ENCODE data around the gene SF3B1.

SF3B1 gene

DNA sequence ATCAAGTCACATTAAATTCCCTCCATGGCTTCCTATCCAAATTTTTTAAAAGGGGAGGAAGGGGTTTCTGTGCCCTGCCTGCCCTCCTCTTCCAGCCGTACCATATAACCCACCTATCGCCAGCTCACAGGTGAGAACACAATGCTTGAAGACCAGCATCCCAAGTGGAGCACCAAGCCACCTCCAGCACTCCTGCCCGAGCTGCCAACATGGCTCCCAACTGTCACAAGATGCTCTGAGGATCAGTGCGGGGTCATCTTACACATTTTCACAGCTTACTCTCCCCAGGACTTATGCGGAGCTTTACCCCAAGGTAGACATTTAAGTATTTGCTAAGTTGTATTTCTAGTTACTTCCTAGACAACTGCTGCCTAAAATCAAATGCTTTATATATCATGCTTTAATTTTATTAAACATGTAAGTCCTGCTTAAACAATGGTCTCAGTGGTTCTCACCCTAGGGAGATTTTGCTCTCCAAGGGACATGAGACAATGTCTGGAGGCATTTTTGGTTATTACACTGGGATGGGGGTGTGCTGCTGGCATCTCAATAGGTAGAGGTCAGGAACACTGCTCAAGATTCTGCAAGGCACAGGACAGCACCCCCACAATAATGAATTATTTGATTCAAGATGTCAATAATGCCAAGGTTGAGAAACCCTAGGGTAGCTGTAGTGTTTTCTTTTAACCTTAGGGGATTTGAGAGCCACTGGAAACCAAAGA lies 45.8 kb downstream of the SF3B1 start:
- no peak for DNase-seq (ENCODE audit: low spot score)
- Histone ChIP-seq H2BK15ac (ENCODE audit: low read length) (no peak overlapping the region), H2BK12ac (ENCODE audit: low read length) (no peak overlapping the region), H3K9me3 (replicated peaks in 1 of 2; ENCODE audit: control insufficient read depth in 2 of 2, insufficient read depth in 1 of 2, low read depth in 1 of 2, low read length in 2 of 2) (peaks cover 1 to 4% of the 10 kb centered on the region in 2 donors), H3K23ac (ENCODE audit: low read depth, low read length, poor library complexity) (no peak overlapping the region), H2AK5ac (ENCODE audit: low read depth, low read length) (no peak overlapping the region), H3K9ac (ENCODE audit: low read depth, low read length, poor library complexity) (no peak overlapping the region), H3K4me1 (ENCODE audit: control insufficient read depth in 2 of 2, insufficient read depth in 1 of 2, low read depth in 1 of 2, low read length in 2 of 2) (no peaks in the 10 kb centered on the region), H3K79me1 (ENCODE audit: low read depth, low read length) (no peaks in the 10 kb centered on the region), H4K91ac (ENCODE audit: low read depth, low read length, poor library complexity) (no peak overlapping the region), H3K14ac (ENCODE audit: low read length) (no peak overlapping the region), H3K36me3 (replicated peaks in 1 of 2; ENCODE audit: control insufficient read depth in 2 of 2, insufficient read depth in 2 of 2, low read length in 2 of 2) (peaks cover 4 to 37% of the 10 kb centered on the region in 2 donors), H2BK5ac (ENCODE audit: low read length) (no peak overlapping the region), H2BK120ac (ENCODE audit: low read depth, low read length) (no peak overlapping the region), H2AFZ (ENCODE audit: low read length) (no peak overlapping the region), H3K27me3 (ENCODE audit: control insufficient read depth in 3 of 3, insufficient read depth in 3 of 3, low read depth in 1 of 3, low read length in 3 of 3) (no peaks in the 10 kb centered on the region), H3K4me2 (ENCODE audit: insufficient read depth, low read length, poor library complexity, severe bottlenecking) (no peak overlapping the region), H4K8ac (ENCODE audit: low read depth, low read length) (no peak overlapping the region), H3K4ac (ENCODE audit: low read length) (no peak overlapping the region), H3K4me3 (ENCODE audit: low read length in 2 of 2) (no peak overlapping the region), H3K27ac (replicated peaks; ENCODE audit: low read length) (no peak overlapping the region), H3K18ac (ENCODE audit: low read length) (no peak overlapping the region)
- WGBS, 2 donors (ENCODE audit: extremely low coverage in 2 of 2, insufficient read length in 2 of 2, insufficient replicate concordance in 1 of 2), result no CpG with 5 or more reads among the region's 5 CpGs

DNA sequence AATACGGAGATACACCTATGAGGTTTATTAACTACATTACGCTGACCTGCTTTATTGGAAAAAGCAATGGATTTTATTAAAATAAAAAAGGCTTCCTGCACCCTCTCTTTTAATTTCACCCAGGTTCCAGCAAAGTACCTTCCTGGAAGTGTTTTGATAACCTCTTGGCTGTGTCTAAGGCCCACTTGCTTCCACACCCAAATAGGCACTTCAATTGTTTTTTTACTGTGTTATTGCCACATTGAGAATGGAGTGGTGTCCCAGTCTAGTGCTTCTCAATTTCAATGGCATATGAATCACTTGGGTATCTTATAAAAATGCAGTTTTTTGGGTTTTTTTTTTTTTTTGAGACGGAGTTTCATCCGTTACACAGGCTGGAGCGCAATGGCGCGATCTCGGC lies 47.6 kb downstream of the SF3B1 start:
- no peak overlapping the region for H2BK120ac ChIP-seq (ENCODE audit: low read depth, low read length)
- peaks cover 2 to 21% of the 10 kb centered on the region in 2 donors for H3K36me3 ChIP-seq (replicated peaks in 1 of 2; ENCODE audit: control insufficient read depth in 2 of 2, insufficient read depth in 2 of 2, low read length in 2 of 2)
- no peak overlapping the region for H2BK15ac ChIP-seq (ENCODE audit: low read length)
- no peak overlapping the region for H4K91ac ChIP-seq (ENCODE audit: low read depth, low read length, poor library complexity)
- no peak overlapping the region for H3K9ac ChIP-seq (ENCODE audit: low read depth, low read length, poor library complexity)
- H3K4me2 ChIP-seq (ENCODE audit: insufficient read depth, low read length, poor library complexity, severe bottlenecking), result no peak overlapping the region
- no peak overlapping the region for H2AFZ ChIP-seq (ENCODE audit: low read length)
- no peaks in the 10 kb centered on the region for H3K79me1 ChIP-seq (ENCODE audit: low read depth, low read length)
- H2BK12ac ChIP-seq (ENCODE audit: low read length), result no peak overlapping the region
- no peak for DNase-seq (ENCODE audit: low spot score)
- H2BK5ac ChIP-seq (ENCODE audit: low read length), result no peak overlapping the region
- no peak overlapping the region for H3K23ac ChIP-seq (ENCODE audit: low read depth, low read length, poor library complexity)
- WGBS, 2 donors (ENCODE audit: extremely low coverage in 2 of 2, insufficient read length in 2 of 2, insufficient replicate concordance in 1 of 2), result no CpG with 5 or more reads among the region's 8 CpGs
- H3K18ac ChIP-seq (ENCODE audit: low read length), result no peak overlapping the region
- no peak overlapping the region for H3K14ac ChIP-seq (ENCODE audit: low read length)
- no peak overlapping the region for H3K4me3 ChIP-seq (ENCODE audit: low read length in 2 of 2)
- no peak overlapping the region for H4K8ac ChIP-seq (ENCODE audit: low read depth, low read length)
- H3K9me3 ChIP-seq (replicated peaks in 1 of 2; ENCODE audit: control insufficient read depth in 2 of 2, insufficient read depth in 1 of 2, low read depth in 1 of 2, low read length in 2 of 2), result peaks cover 1 to 4% of the 10 kb centered on the region in 2 donors
- no peaks in the 10 kb centered on the region for H3K4me1 ChIP-seq (ENCODE audit: control insufficient read depth in 2 of 2, insufficient read depth in 1 of 2, low read depth in 1 of 2, low read length in 2 of 2)
- H3K4ac ChIP-seq (ENCODE audit: low read length), result no peak overlapping the region
- H3K27me3 ChIP-seq (ENCODE audit: control insufficient read depth in 3 of 3, insufficient read depth in 3 of 3, low read depth in 1 of 3, low read length in 3 of 3), result no peaks in the 10 kb centered on the region
- H2AK5ac ChIP-seq (ENCODE audit: low read depth, low read length), result no peak overlapping the region
- no peak overlapping the region for H3K27ac ChIP-seq (replicated peaks; ENCODE audit: low read length)

DNA sequence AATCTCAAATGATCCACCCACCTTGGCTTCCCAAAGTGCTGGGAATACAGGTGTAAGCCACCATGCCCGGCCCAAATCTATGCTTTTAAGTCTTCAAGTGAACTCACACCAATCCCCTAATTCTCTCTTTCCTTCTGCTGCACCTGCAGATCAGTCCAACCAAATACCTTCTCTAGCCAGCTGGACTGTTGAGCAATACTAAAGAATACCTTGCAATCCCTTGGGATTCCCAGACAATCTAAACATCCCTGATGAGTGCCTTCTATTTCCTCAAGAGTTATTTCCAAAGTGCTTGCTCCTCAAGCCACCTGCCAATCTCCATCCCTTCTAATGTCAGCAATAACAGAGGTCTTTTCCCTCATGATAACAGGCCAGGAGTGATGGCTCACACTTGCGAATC lies 48.6 kb downstream of the SF3B1 start:
- Histone ChIP-seq H3K79me1 (ENCODE audit: low read depth, low read length) (no peaks in the 10 kb centered on the region), H3K27ac (replicated peaks; ENCODE audit: low read length) (no peak overlapping the region), H4K8ac (ENCODE audit: low read depth, low read length) (no peak overlapping the region), H3K9me3 (replicated peaks in 1 of 2; ENCODE audit: control insufficient read depth in 2 of 2, insufficient read depth in 1 of 2, low read depth in 1 of 2, low read length in 2 of 2) (peaks cover 1% of the 10 kb centered on the region in 2 donors), H3K9ac (ENCODE audit: low read depth, low read length, poor library complexity) (no peak overlapping the region), H3K18ac (ENCODE audit: low read length) (no peak overlapping the region), H2BK120ac (ENCODE audit: low read depth, low read length) (no peak overlapping the region), H2AFZ (ENCODE audit: low read length) (no peak overlapping the region), H2BK12ac (ENCODE audit: low read length) (no peak overlapping the region), H2BK5ac (ENCODE audit: low read length) (no peak overlapping the region), H3K4me1 (ENCODE audit: control insufficient read depth in 2 of 2, insufficient read depth in 1 of 2, low read depth in 1 of 2, low read length in 2 of 2) (no peaks in the 10 kb centered on the region), H3K27me3 (ENCODE audit: control insufficient read depth in 3 of 3, insufficient read depth in 3 of 3, low read depth in 1 of 3, low read length in 3 of 3) (no peaks in the 10 kb centered on the region), H3K36me3 (replicated peaks in 1 of 2; ENCODE audit: control insufficient read depth in 2 of 2, insufficient read depth in 2 of 2, low read length in 2 of 2) (peaks cover under 1 to 11% of the 10 kb centered on the region in 2 donors), H3K14ac (ENCODE audit: low read length) (no peak overlapping the region), H4K91ac (ENCODE audit: low read depth, low read length, poor library complexity) (no peak overlapping the region), H3K4me2 (ENCODE audit: insufficient read depth, low read length, poor library complexity, severe bottlenecking) (no peak overlapping the region), H2BK15ac (ENCODE audit: low read length) (no peak overlapping the region), H3K23ac (ENCODE audit: low read depth, low read length, poor library complexity) (no peak overlapping the region), H2AK5ac (ENCODE audit: low read depth, low read length) (no peak overlapping the region), H3K4me3 (ENCODE audit: low read length in 2 of 2) (no peak overlapping the region), H3K4ac (ENCODE audit: low read length) (no peak overlapping the region)
- DNase-seq (ENCODE audit: low spot score), result no peak
- WGBS, 2 donors (ENCODE audit: extremely low coverage in 2 of 2, insufficient read length in 2 of 2, insufficient replicate concordance in 1 of 2), result no CpG with 5 or more reads among the region's 2 CpGs

DNA sequence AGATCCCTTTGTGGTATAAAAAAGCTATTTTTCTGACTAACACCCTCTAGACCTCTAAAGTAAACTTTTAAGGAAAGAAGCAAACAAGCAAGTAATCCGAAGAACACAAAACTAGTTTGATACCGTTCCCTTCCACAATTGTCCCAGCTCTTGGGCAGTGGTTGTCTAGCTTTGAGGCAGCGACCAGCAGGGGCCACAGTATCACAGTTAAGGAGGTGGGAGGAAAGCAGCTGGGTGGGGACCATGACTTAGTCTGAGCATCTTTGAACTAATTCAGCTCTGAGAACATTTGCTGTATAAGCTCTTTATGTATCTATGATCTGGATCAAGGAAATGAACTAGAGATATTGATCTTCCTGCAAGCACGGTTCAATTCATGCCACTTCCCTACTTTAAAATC lies 51.0 kb downstream of the SF3B1 start:
- no peak overlapping the region for H4K8ac ChIP-seq (ENCODE audit: low read depth, low read length)
- no peaks in the 10 kb centered on the region for H3K36me3 ChIP-seq (replicated peaks in 1 of 2; ENCODE audit: control insufficient read depth in 2 of 2, insufficient read depth in 2 of 2, low read length in 2 of 2)
- H3K23ac ChIP-seq (ENCODE audit: low read depth, low read length, poor library complexity), result no peak overlapping the region
- H3K9me3 ChIP-seq (replicated peaks in 1 of 2; ENCODE audit: control insufficient read depth in 2 of 2, insufficient read depth in 1 of 2, low read depth in 1 of 2, low read length in 2 of 2), result peaks cover 0 to 1% of the 10 kb centered on the region in 2 donors
- peaks cover 0 to 4% of the 10 kb centered on the region in 2 donors for H3K4me1 ChIP-seq (ENCODE audit: control insufficient read depth in 2 of 2, insufficient read depth in 1 of 2, low read depth in 1 of 2, low read length in 2 of 2)
- H3K27ac ChIP-seq (replicated peaks; ENCODE audit: low read length), result no peak overlapping the region
- no peak overlapping the region for H2BK5ac ChIP-seq (ENCODE audit: low read length)
- no peak overlapping the region for H4K91ac ChIP-seq (ENCODE audit: low read depth, low read length, poor library complexity)
- DNase-seq (ENCODE audit: low spot score), result no peak
- no peak overlapping the region for H2BK15ac ChIP-seq (ENCODE audit: low read length)
- H3K18ac ChIP-seq (ENCODE audit: low read length), result no peak overlapping the region
- H3K4ac ChIP-seq (ENCODE audit: low read length), result no peak overlapping the region
- no CpG with 5 or more reads among the region's 4 CpGs for WGBS, 2 donors (ENCODE audit: extremely low coverage in 2 of 2, insufficient read length in 2 of 2, insufficient replicate concordance in 1 of 2)
- H3K4me3 ChIP-seq (ENCODE audit: low read length in 2 of 2), result no peak overlapping the region
- no peaks in the 10 kb centered on the region for H3K79me1 ChIP-seq (ENCODE audit: low read depth, low read length)
- no peak overlapping the region for H2BK120ac ChIP-seq (ENCODE audit: low read depth, low read length)
- no peak overlapping the region for H3K9ac ChIP-seq (ENCODE audit: low read depth, low read length, poor library complexity)
- H2BK12ac ChIP-seq (ENCODE audit: low read length), result no peak overlapping the region
- H3K27me3 ChIP-seq (ENCODE audit: control insufficient read depth in 3 of 3, insufficient read depth in 3 of 3, low read depth in 1 of 3, low read length in 3 of 3), result no peaks in the 10 kb centered on the region
- no peak overlapping the region for H3K4me2 ChIP-seq (ENCODE audit: insufficient read depth, low read length, poor library complexity, severe bottlenecking)
- no peak overlapping the region for H2AK5ac ChIP-seq (ENCODE audit: low read depth, low read length)
- H2AFZ ChIP-seq (ENCODE audit: low read length), result no peak overlapping the region
- H3K14ac ChIP-seq (ENCODE audit: low read length), result no peak overlapping the region

All from neuronal stem cell (in vitro differentiated cells).